Ishikawa (cell line): ENCODE results near the gene REG3A.

Experiments
- CEBPB ChIP-seq: IDR thresholded peaks from 2 replicates; pipeline ENCODE4 v1.6.1; 2012
- CREB1 ChIP-seq: IDR thresholded peaks from 2 replicates; pipeline ENCODE4 v1.6.1; 2012; ENCODE audit warnings: low read depth
- EGR1 ChIP-seq: IDR thresholded peaks from 2 replicates; pipeline ENCODE4 v1.6.1; 2012
- EP300 ChIP-seq: IDR thresholded peaks from 2 replicates; pipeline ENCODE4 v1.6.1; 2012; ENCODE audit warnings: borderline replicate concordance
- FOXM1 ChIP-seq: IDR thresholded peaks from 2 replicates; pipeline ENCODE4 v1.6.1; 2012; ENCODE audit warnings: low read depth, borderline replicate concordance
- MAX ChIP-seq: IDR thresholded peaks from 2 replicates; pipeline ENCODE4 v1.6.1; 2012
- NFIC ChIP-seq: IDR thresholded peaks from 2 replicates; pipeline ENCODE4 v1.6.1; 2012
- RAD21 ChIP-seq: IDR thresholded peaks from 2 replicates; pipeline ENCODE4 v1.6.1; 2012; ENCODE audit warnings: low read depth
- REST ChIP-seq: IDR thresholded peaks from 2 replicates; pipeline ENCODE4 v1.6.1; 2012; ENCODE audit warnings: low read depth, mild to moderate bottlenecking
- TAF1 ChIP-seq: IDR thresholded peaks from 2 replicates; pipeline ENCODE4 v1.6.1; 2012; ENCODE audit warnings: low read depth, mild to moderate bottlenecking
- TCF12 ChIP-seq: IDR thresholded peaks from 2 replicates; pipeline ENCODE4 v1.6.1; 2012; ENCODE audit warnings: low read depth
- TEAD4 ChIP-seq: IDR thresholded peaks from 2 replicates; pipeline ENCODE4 v1.6.1; 2012
- USF1 ChIP-seq: IDR thresholded peaks from 2 replicates; pipeline ENCODE4 v1.6.1; 2012
- YY1 ChIP-seq: IDR thresholded peaks from 2 replicates; pipeline ENCODE4 v1.6.1; 2012; ENCODE audit warnings: low read depth
- ZBTB7A ChIP-seq: IDR thresholded peaks from 2 replicates; pipeline ENCODE4 v1.6.1; 2012; ENCODE audit warnings: low read depth

REG3A gene

GRCh38 chr2:79131687-79132086 is 27.9 kb downstream of the REG3A start:
- TF ChIP-seq CEBPB (no peak), RAD21 (no peak), YY1 (no peak), FOXM1 (no peak), USF1 (no peak), EP300 (no peak), EGR1 (no peak), NFIC (no peak), TAF1 (no peak), ZBTB7A (no peak), REST (no peak), TCF12 (no peak), TEAD4 (no peak), CREB1 (no peak)

GRCh38 chr2:79129804-79130203 is 29.7 kb downstream of the REG3A start:
- TF ChIP-seq ZBTB7A (no peak), USF1 (no peak), CREB1 (no peak), RAD21 (no peak), TAF1 (no peak), EGR1 (no peak), TEAD4 (no peak), TCF12 (no peak), YY1 (no peak), FOXM1 (no peak), REST (no peak), EP300 (no peak)

- TF ChIP-seq NFIC = no peak
- TF ChIP-seq RAD21 = no peak
- TF ChIP-seq REST = no peak
- no peak for TF ChIP-seq CEBPB
- no peak for TF ChIP-seq TAF1
Measured at GRCh38 chr2:79129260-79129659, 30.3 kb downstream of the REG3A start.

GRCh38 chr2:79128406-79128805 is 31.1 kb downstream of the REG3A start:
- no peak for TF ChIP-seq EGR1
- TF ChIP-seq CREB1 = no peak
- TF ChIP-seq USF1 = no peak
- no peak for TF ChIP-seq TEAD4
- TF ChIP-seq ZBTB7A = no peak
- TF ChIP-seq YY1 = no peak
- TF ChIP-seq FOXM1 = no peak
- TF ChIP-seq CEBPB = no peak
- TF ChIP-seq REST = no peak
- no peak for TF ChIP-seq TAF1
- no peak for TF ChIP-seq EP300
- no peak for TF ChIP-seq MAX
